ENCODE results near the gene SKI. TPM values are rescaled to one million over a fixed set of nuclear protein-coding genes. Genes with fewer than 3 reads are reported as not detected.

The SKI gene
- total RNA-seq, 2 donors from 2014 or later = 31.0 to 36.1 TPM

DNA sequence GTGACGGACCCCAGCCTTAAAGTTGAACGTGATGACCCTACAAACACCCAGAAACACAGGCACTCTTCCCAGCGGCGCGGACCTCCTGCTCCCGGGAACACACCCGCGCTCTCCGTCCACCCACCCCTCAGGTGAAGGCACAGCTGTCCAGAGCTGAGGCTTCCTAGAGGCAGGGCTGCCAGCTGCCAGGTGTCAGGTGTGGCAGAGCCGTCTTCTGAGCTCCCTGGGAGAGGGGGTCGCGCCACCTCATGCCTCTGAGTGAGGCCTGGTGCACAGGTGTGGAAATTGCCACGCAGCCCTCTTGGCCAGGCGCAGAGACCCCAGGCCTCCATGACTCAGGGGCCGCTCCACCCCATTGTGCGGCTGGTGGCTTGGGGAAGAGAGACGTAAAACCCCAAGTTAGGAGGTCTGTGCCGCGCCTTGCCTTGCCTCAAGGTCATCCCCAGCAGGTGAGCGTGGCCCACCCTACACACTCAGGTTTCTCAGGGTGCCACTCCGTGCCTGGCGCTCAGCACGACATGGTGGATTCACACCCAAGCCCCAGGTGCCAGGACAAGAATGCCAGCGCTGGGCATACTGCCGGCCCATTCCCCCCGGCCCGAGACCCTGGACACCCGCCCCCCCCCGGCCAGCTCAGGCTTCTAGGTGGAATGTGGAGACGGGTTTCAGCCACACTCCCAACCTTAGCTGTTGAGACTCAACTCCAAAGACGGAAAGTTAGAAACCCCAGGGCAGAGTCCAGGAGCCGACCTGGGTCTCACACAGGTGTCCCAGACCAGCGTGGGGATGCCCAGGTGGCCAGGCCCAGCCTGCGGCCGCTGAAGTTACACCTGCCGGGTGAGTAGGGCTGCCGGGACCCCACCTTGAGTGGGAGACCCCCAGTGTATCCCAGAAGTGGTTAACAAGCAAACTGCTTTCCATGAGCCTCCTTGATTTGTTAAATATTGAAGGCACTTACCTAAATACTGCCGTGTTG lies 42.0 kb upstream of the SKI start:
- TF ChIP-seq, protein P1, sequence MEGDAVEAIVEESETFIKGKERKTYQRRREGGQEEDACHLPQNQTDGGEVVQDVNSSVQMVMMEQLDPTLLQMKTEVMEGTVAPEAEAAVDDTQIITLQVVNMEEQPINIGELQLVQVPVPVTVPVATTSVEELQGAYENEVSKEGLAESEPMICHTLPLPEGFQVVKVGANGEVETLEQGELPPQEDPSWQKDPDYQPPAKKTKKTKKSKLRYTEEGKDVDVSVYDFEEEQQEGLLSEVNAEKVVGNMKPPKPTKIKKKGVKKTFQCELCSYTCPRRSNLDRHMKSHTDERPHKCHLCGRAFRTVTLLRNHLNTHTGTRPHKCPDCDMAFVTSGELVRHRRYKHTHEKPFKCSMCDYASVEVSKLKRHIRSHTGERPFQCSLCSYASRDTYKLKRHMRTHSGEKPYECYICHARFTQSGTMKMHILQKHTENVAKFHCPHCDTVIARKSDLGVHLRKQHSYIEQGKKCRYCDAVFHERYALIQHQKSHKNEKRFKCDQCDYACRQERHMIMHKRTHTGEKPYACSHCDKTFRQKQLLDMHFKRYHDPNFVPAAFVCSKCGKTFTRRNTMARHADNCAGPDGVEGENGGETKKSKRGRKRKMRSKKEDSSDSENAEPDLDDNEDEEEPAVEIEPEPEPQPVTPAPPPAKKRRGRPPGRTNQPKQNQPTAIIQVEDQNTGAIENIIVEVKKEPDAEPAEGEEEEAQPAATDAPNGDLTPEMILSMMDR (IDR thresholded peaks at IDR 0.05) = no peak
- no peaks in the 10 kb centered on the region for H3K9me3 ChIP-seq
- no peaks in the 10 kb centered on the region for H3K27me3 ChIP-seq
- H3K4me1 ChIP-seq = peaks cover 12% of the 10 kb centered on the region
- no peak for DNase-seq
- no peak overlapping the region for H3K27ac ChIP-seq
- H3K4me3 ChIP-seq = no peak overlapping the region
- no peak overlapping the region for H3K9ac ChIP-seq (ENCODE audit: low read depth in 2 of 2, low read length in 2 of 2)
- no peaks in the 10 kb centered on the region for H3K36me3 ChIP-seq
- intact Hi-C loops (cut with DNase I) = no loop called here

DNA sequence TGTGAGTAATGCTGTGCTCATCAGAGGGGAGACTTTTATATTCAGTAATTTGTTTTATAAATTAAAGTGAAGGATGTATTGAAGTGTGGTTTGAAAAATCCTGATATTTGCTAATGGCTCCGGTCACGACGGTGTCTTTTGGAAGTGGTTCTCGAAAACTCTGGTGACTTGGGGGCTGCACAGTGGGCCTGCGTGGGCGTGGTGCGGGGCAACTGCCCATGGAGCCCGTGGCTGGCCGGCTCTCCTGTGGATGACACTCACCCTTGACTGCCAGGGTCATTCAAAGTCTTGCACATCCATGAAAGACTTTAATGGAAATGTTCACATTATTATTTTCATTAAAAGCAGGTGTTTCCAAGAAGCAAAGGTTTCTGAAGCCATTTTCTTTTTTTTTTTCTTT lies 41.2 kb upstream of the SKI start:
- H3K9me3 ChIP-seq = no peaks in the 10 kb centered on the region
- no peaks in the 10 kb centered on the region for H3K27me3 ChIP-seq
- peaks cover 12% of the 10 kb centered on the region for H3K4me1 ChIP-seq
- intact Hi-C loops (cut with DNase I) = no loop called here
- H3K27ac ChIP-seq = no peak overlapping the region
- no peak overlapping the region for H3K4me3 ChIP-seq
- no peak overlapping the region for H3K9ac ChIP-seq (ENCODE audit: low read depth in 2 of 2, low read length in 2 of 2)
- TF ChIP-seq, protein P1 (IDR thresholded peaks at IDR 0.05) = no peak
- no peaks in the 10 kb centered on the region for H3K36me3 ChIP-seq
- no peak for DNase-seq

DNA sequence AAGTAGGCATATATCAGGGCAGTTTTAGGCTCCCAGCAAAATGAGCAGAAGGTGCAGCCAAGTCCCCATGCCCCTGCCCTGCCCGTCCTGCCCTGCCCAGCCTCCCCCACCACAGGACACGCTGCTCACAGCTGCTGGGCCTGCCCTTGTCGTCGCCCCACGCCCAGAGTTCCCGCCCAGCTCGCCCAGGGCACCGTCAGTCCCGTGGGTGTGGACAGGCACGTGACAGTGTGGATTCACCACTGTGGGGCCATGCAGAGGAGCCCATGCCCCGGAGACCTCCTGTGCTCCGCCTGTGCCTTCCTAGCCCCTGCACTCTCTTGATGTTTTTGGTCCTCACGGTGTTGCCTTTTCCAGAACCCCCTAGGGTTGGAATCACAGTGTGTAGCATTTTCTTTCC lies 40.5 kb upstream of the SKI start:
- Histone ChIP-seq H3K9me3 (no peaks in the 10 kb centered on the region), H3K4me1 (peaks cover 12% of the 10 kb centered on the region), H3K27ac (no peak overlapping the region), H3K36me3 (no peaks in the 10 kb centered on the region), H3K27me3 (no peaks in the 10 kb centered on the region), H3K9ac (ENCODE audit: low read depth in 2 of 2, low read length in 2 of 2) (no peak overlapping the region), H3K4me3 (no peak overlapping the region)
- TF ChIP-seq, protein P1 (IDR thresholded peaks at IDR 0.05) = no peak
- intact Hi-C loops (cut with DNase I) = no loop called here
- no peak for DNase-seq

DNA sequence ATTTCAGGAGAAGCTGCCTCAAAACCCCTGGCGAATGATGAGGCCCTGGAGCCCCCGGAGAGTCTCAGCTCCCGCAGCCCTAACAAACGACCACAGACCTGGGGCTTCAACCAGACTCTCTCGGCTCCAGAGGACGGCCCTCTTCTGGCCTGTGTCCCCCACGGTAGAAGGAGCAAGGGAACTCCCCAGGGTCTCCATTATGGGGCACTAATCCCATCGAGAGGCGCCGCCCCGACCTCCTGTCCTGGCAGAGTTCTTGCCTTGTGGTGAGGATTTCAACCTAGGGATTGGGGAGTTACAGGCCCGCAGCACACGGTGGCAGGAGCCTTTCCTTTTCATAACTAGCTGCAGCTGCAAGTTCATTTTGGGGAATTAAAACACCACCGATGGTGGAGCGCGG lies 39.8 kb upstream of the SKI start:
- Histone ChIP-seq H3K27me3 (no peaks in the 10 kb centered on the region), H3K9me3 (no peaks in the 10 kb centered on the region), H3K4me3 (no peak overlapping the region), H3K27ac (no peak overlapping the region), H3K36me3 (no peaks in the 10 kb centered on the region), H3K9ac (ENCODE audit: low read depth in 2 of 2, low read length in 2 of 2) (no peak overlapping the region), H3K4me1 (peaks cover 12% of the 10 kb centered on the region)
- DNase-seq = no peak
- TF ChIP-seq, protein P1 (IDR thresholded peaks at IDR 0.05) = no peak
- intact Hi-C loops (cut with DNase I) = no loop called here

GRCh38 chr1:2189459-2190425 lies 38.4 kb upstream of the SKI start:
- H3K27me3 ChIP-seq = no peaks in the 10 kb centered on the region
- no peaks in the 10 kb centered on the region for H3K9me3 ChIP-seq
- H3K27ac ChIP-seq = peak overlapping the region; percentile 96
- intact Hi-C loops (cut with DNase I) = loop anchor here (10.0 kb wide), 1 partner anchor 455 kb away; no protein-coding TSS in a partner anchor
- peak; percentile 96 for DNase-seq
- TF ChIP-seq, protein P1 (IDR thresholded peaks at IDR 0.05) = no peak
- no peaks in the 10 kb centered on the region for H3K36me3 ChIP-seq
- H3K4me1 ChIP-seq = peaks cover 19% of the 10 kb centered on the region
- H3K9ac ChIP-seq (ENCODE audit: low read depth in 2 of 2, low read length in 2 of 2) = peak overlapping the region; percentile 78 to 93
- peak overlapping the region; percentile 52 for H3K4me3 ChIP-seq
